ENCODE data around the gene MICU1. TPM values are rescaled to one million over a fixed set of nuclear protein-coding genes. Genes with fewer than 3 reads are reported as not detected.

The MICU1 gene
- polyA plus RNA-seq, 1 experiment: 61.7 TPM

GRCh38 chr10:72506474-72506873 lies 119.4 kb downstream of the MICU1 start:
- Histone ChIP-seq H3K4me3 (ENCODE audit: low read depth, low read length) (no peak overlapping the region), H3K27me3 (ENCODE audit: control insufficient read depth, insufficient read depth, low read length) (no peaks in the 10 kb centered on the region), H3K9me3 (ENCODE audit: control insufficient read depth, insufficient read depth, low read length) (no peaks in the 10 kb centered on the region), H3K27ac (ENCODE audit: low read depth, low read length) (no peak overlapping the region)
- TF ChIP-seq CTCF (IDR thresholded peaks at IDR 0.05; ENCODE audit: low read depth, low read length): no peak
- no peak for DNase-seq (ENCODE audit: low read depth, low spot score)
- ChIA-PET CTCF (no interaction called here), POLR2A (no interaction called here)

- DNase-seq (ENCODE audit: low read depth, low spot score): no peak
- Histone ChIP-seq H3K27ac (ENCODE audit: low read depth, low read length) (no peak overlapping the region), H3K4me3 (ENCODE audit: low read depth, low read length) (no peak overlapping the region), H3K9me3 (ENCODE audit: control insufficient read depth, insufficient read depth, low read length) (no peaks in the 10 kb centered on the region), H3K27me3 (ENCODE audit: control insufficient read depth, insufficient read depth, low read length) (no peaks in the 10 kb centered on the region)
- ChIA-PET POLR2A (no interaction called here), CTCF (no interaction called here)
- no peak for TF ChIP-seq CTCF (IDR thresholded peaks at IDR 0.05; ENCODE audit: low read depth, low read length)
These were observed 120.4 kb downstream of the MICU1 start for GRCh38 chr10:72505435-72505834.

- no peak overlapping the region for H3K4me3 ChIP-seq (ENCODE audit: low read depth, low read length)
- DNase-seq (ENCODE audit: low read depth, low spot score): no peak
- ChIA-PET POLR2A (interaction anchor here (0.6 kb wide), 1 partner anchor 295 kb away, joined by 3 read pairs; no protein-coding TSS in a partner anchor), CTCF (interaction anchor here (0.8 kb wide), 1 partner anchor 330 kb away, joined by 3 read pairs; no protein-coding TSS in a partner anchor)
- H3K27ac ChIP-seq (ENCODE audit: low read depth, low read length): no peak overlapping the region
- no peak for TF ChIP-seq CTCF (IDR thresholded peaks at IDR 0.05; ENCODE audit: low read depth, low read length)
- no peaks in the 10 kb centered on the region for H3K9me3 ChIP-seq (ENCODE audit: control insufficient read depth, insufficient read depth, low read length)
- H3K27me3 ChIP-seq (ENCODE audit: control insufficient read depth, insufficient read depth, low read length): no peaks in the 10 kb centered on the region
These were observed 122.0 kb downstream of the MICU1 start for GRCh38 chr10:72503694-72504438.

- CTCF ChIA-PET: no interaction called here
- POLR2A ChIA-PET: interaction anchor here (0.6 kb wide), 2 partner anchors 121 to 296 kb away, joined by 3 read pairs; no protein-coding TSS in a partner anchor
- peak; percentile 24 for DNase-seq (ENCODE audit: low read depth, low spot score)
- Histone ChIP-seq H3K9me3 (ENCODE audit: control insufficient read depth, insufficient read depth, low read length) (no peaks in the 10 kb centered on the region), H3K27ac (ENCODE audit: low read depth, low read length) (peak overlapping the region; percentile 47), H3K4me3 (ENCODE audit: low read depth, low read length) (no peak overlapping the region), H3K27me3 (ENCODE audit: control insufficient read depth, insufficient read depth, low read length) (no peaks in the 10 kb centered on the region)
- no peak for TF ChIP-seq CTCF (IDR thresholded peaks at IDR 0.05; ENCODE audit: low read depth, low read length)
These were observed 122.6 kb downstream of the MICU1 start for GRCh38 chr10:72503241-72503640.

GRCh38 chr10:72502581-72502980 lies 123.3 kb downstream of the MICU1 start:
- ChIA-PET CTCF (no interaction called here), POLR2A (interaction anchor here (0.6 kb wide), 1 partner anchor 122 kb away, joined by 3 read pairs; no protein-coding TSS in a partner anchor)
- no peak overlapping the region for H3K27ac ChIP-seq (ENCODE audit: low read depth, low read length)
- no peak overlapping the region for H3K4me3 ChIP-seq (ENCODE audit: low read depth, low read length)
- no peaks in the 10 kb centered on the region for H3K9me3 ChIP-seq (ENCODE audit: control insufficient read depth, insufficient read depth, low read length)
- DNase-seq (ENCODE audit: low read depth, low spot score): no peak
- no peaks in the 10 kb centered on the region for H3K27me3 ChIP-seq (ENCODE audit: control insufficient read depth, insufficient read depth, low read length)
- no peak for TF ChIP-seq CTCF (IDR thresholded peaks at IDR 0.05; ENCODE audit: low read depth, low read length)
